Testis (tissue), 2 donors: ENCODE data around the gene DNAJC8.

ENCODE experiments used
- POLR2A ChIP-seq: fragments of 450-650 bp; IDR thresholded peaks from one replicate; pipeline ENCODE4 v1.6.1; 2017; ENCODE audit warnings: antibody characterized with exemption, mild to moderate bottlenecking, moderate library complexity
- TF ChIP-seq, protein P1 (sequence below), 3 experiments: fragments of 450-650 bp in 2 of 3; fragments of 200-600 bp in 1 of 3; sonication (generic) in 1 of 3; IDR thresholded peaks; one replicate each; pipeline ENCODE4 v1.5.1; 2016 to 2019; ENCODE audit warnings: antibody characterized with exemption in 3 of 3, mild to moderate bottlenecking in 2 of 3, moderate library complexity in 1 of 3

DNA sequence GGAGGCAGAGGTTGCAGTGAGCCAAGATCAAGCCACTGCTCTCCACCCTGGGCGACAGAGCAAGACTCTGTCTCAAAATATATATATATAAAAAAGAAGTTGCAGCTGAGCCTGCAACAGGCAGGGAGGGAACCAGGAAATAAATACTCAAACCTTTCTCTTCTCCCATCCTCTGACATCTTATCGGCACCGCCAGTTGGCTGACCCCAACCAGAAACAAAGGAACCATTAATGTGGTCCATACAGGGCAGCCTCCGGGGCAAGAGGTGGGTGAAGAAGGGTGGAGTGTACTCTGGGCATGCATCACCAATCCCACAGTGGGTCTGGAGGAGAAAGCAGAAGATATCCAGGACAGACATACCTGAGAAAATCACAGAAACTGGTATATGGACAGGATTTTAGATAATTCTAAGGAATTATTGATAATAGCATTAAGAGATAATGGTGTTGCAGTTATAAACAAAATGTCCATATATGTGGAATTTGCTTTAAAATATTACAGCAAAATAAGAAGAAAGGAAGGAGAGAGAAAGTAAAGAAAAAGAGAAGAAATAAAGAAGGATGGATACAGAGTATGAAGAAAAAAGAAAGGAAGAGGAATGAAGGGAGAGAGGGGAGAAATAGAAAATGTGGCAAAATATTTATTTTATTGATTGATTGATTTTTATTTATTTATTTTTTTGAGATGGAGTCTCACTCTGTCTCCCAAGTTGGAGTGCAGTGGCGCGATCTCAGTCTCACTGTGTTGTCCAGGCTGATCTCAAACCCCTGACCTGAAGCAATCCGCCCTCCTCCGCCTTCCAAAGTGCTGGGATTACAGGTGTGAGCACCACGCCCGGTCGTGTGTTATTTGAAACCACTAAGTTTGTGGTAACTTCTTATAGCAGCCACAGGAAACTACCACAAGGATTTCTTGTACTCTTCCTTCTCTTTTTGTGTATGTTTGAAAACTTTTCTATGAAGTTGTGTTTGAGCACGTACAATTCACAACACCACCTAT is 52.2 kb downstream of the DNAJC8 start:
- no peak for TF ChIP-seq POLR2A
- TF ChIP-seq, protein P1, sequence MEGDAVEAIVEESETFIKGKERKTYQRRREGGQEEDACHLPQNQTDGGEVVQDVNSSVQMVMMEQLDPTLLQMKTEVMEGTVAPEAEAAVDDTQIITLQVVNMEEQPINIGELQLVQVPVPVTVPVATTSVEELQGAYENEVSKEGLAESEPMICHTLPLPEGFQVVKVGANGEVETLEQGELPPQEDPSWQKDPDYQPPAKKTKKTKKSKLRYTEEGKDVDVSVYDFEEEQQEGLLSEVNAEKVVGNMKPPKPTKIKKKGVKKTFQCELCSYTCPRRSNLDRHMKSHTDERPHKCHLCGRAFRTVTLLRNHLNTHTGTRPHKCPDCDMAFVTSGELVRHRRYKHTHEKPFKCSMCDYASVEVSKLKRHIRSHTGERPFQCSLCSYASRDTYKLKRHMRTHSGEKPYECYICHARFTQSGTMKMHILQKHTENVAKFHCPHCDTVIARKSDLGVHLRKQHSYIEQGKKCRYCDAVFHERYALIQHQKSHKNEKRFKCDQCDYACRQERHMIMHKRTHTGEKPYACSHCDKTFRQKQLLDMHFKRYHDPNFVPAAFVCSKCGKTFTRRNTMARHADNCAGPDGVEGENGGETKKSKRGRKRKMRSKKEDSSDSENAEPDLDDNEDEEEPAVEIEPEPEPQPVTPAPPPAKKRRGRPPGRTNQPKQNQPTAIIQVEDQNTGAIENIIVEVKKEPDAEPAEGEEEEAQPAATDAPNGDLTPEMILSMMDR (IDR thresholded peaks at IDR 0.05), result no peak
